ENCODE data around the gene PDE4D.
"Not testable (repeated sequence)": the region's sequence is repeated elsewhere in the genome, so short reads cannot be mapped to it uniquely, and the experiment has no call there.

Gene PDE4D

GRCh38 chr5:59317774-59318205, 575.7 kb downstream of the PDE4D start:
- no peak overlapping the region for H3K27ac Mint-ChIP-seq
- H3K36me3 Mint-ChIP-seq (ENCODE audit: low read depth) = no peaks in the 10 kb centered on the region
- no peak overlapping the region for H3K4me3 Mint-ChIP-seq
- no peaks in the 10 kb centered on the region for H3K9me3 Mint-ChIP-seq
- H3K4me1 Mint-ChIP-seq (ENCODE audit: low read depth) = no peaks in the 10 kb centered on the region
- H3K27me3 Mint-ChIP-seq (ENCODE audit: low read depth) = peaks cover 13% of the 10 kb centered on the region

- H3K9me3 Mint-ChIP-seq = no peaks in the 10 kb centered on the region
- no peak overlapping the region for H3K27ac Mint-ChIP-seq
- peaks cover 13% of the 10 kb centered on the region for H3K27me3 Mint-ChIP-seq (ENCODE audit: low read depth)
- no peaks in the 10 kb centered on the region for H3K36me3 Mint-ChIP-seq (ENCODE audit: low read depth)
- no peak overlapping the region for H3K4me3 Mint-ChIP-seq
- H3K4me1 Mint-ChIP-seq (ENCODE audit: low read depth) = no peaks in the 10 kb centered on the region
Measured at GRCh38 chr5:59317023-59317773, 576.3 kb downstream of the PDE4D start.

GRCh38 chr5:59312223-59312622, 581.3 kb downstream of the PDE4D start:
- no peak overlapping the region for H3K27ac Mint-ChIP-seq
- no peaks in the 10 kb centered on the region for H3K4me1 Mint-ChIP-seq (ENCODE audit: low read depth)
- H3K9me3 Mint-ChIP-seq = no peaks in the 10 kb centered on the region
- H3K36me3 Mint-ChIP-seq (ENCODE audit: low read depth) = no peaks in the 10 kb centered on the region
- H3K4me3 Mint-ChIP-seq = no peak overlapping the region
- peaks cover 10% of the 10 kb centered on the region for H3K27me3 Mint-ChIP-seq (ENCODE audit: low read depth)

GRCh38 chr5:59308685-59309084, 584.8 kb downstream of the PDE4D start:
- H3K9me3 Mint-ChIP-seq; H3K27ac Mint-ChIP-seq; H3K4me1 Mint-ChIP-seq (ENCODE audit: low read depth); H3K36me3 Mint-ChIP-seq (ENCODE audit: low read depth); H3K4me3 Mint-ChIP-seq: not testable (repeated sequence)
- peaks cover 12% of the 10 kb centered on the region for H3K27me3 Mint-ChIP-seq (ENCODE audit: low read depth)

- H3K36me3 Mint-ChIP-seq (ENCODE audit: low read depth); H3K9me3 Mint-ChIP-seq; H3K27me3 Mint-ChIP-seq (ENCODE audit: low read depth); H3K4me1 Mint-ChIP-seq (ENCODE audit: low read depth); H3K27ac Mint-ChIP-seq; H3K4me3 Mint-ChIP-seq: not testable (repeated sequence)
Measured at GRCh38 chr5:59303289-59303716, 590.2 kb downstream of the PDE4D start.

GRCh38 chr5:59302509-59302908, 591.0 kb downstream of the PDE4D start:
- H3K4me1 Mint-ChIP-seq (ENCODE audit: low read depth); H3K9me3 Mint-ChIP-seq; H3K27ac Mint-ChIP-seq; H3K36me3 Mint-ChIP-seq (ENCODE audit: low read depth); H3K4me3 Mint-ChIP-seq; H3K27me3 Mint-ChIP-seq (ENCODE audit: low read depth): not testable (repeated sequence)

GRCh38 chr5:59301727-59302126, 591.8 kb downstream of the PDE4D start:
- Mint-ChIP-seq H3K4me3 (no peak overlapping the region), H3K27ac (no peak overlapping the region), H3K36me3 (ENCODE audit: low read depth) (no peaks in the 10 kb centered on the region), H3K9me3 (no peaks in the 10 kb centered on the region), H3K4me1 (ENCODE audit: low read depth) (peaks cover 3% of the 10 kb centered on the region), H3K27me3 (ENCODE audit: low read depth) (peaks cover 8% of the 10 kb centered on the region)

- no peak overlapping the region for H3K4me3 Mint-ChIP-seq
- no peak overlapping the region for H3K27ac Mint-ChIP-seq
- H3K4me1 Mint-ChIP-seq (ENCODE audit: low read depth) = peaks cover 3% of the 10 kb centered on the region
- peaks cover 8% of the 10 kb centered on the region for H3K27me3 Mint-ChIP-seq (ENCODE audit: low read depth)
- H3K36me3 Mint-ChIP-seq (ENCODE audit: low read depth) = no peaks in the 10 kb centered on the region
- no peaks in the 10 kb centered on the region for H3K9me3 Mint-ChIP-seq
Measured at GRCh38 chr5:59300930-59301329, 592.6 kb downstream of the PDE4D start.

- Mint-ChIP-seq H3K27ac (no peak overlapping the region), H3K4me1 (ENCODE audit: low read depth) (peaks cover 3% of the 10 kb centered on the region), H3K4me3 (no peak overlapping the region), H3K27me3 (ENCODE audit: low read depth) (peaks cover under 1% of the 10 kb centered on the region), H3K9me3 (no peaks in the 10 kb centered on the region), H3K36me3 (ENCODE audit: low read depth) (no peaks in the 10 kb centered on the region)
Measured at GRCh38 chr5:59299006-59299405, 594.5 kb downstream of the PDE4D start.

GRCh38 chr5:59296317-59297264, 596.9 kb downstream of the PDE4D start:
- Mint-ChIP-seq H3K36me3 (ENCODE audit: low read depth) (no peaks in the 10 kb centered on the region), H3K4me3 (peak overlapping the region; percentile 8), H3K27me3 (ENCODE audit: low read depth) (no peaks in the 10 kb centered on the region), H3K9me3 (no peaks in the 10 kb centered on the region), H3K4me1 (ENCODE audit: low read depth) (peaks cover 3% of the 10 kb centered on the region), H3K27ac (no peak overlapping the region)

- no peaks in the 10 kb centered on the region for H3K36me3 Mint-ChIP-seq (ENCODE audit: low read depth)
- no peak overlapping the region for H3K4me3 Mint-ChIP-seq
- no peak overlapping the region for H3K27ac Mint-ChIP-seq
- H3K27me3 Mint-ChIP-seq (ENCODE audit: low read depth) = peaks cover 16% of the 10 kb centered on the region
- no peaks in the 10 kb centered on the region for H3K9me3 Mint-ChIP-seq
- H3K4me1 Mint-ChIP-seq (ENCODE audit: low read depth) = peaks cover 3% of the 10 kb centered on the region
Measured at GRCh38 chr5:59293700-59294099, 599.8 kb downstream of the PDE4D start.

- Mint-ChIP-seq H3K4me3 (no peak overlapping the region), H3K27ac (no peak overlapping the region), H3K27me3 (ENCODE audit: low read depth) (peaks cover 20% of the 10 kb centered on the region), H3K36me3 (ENCODE audit: low read depth) (no peaks in the 10 kb centered on the region), H3K4me1 (ENCODE audit: low read depth) (peaks cover 2% of the 10 kb centered on the region), H3K9me3 (no peaks in the 10 kb centered on the region)
Measured at GRCh38 chr5:59291941-59292340, 601.6 kb downstream of the PDE4D start.

- peaks cover 24% of the 10 kb centered on the region for H3K27me3 Mint-ChIP-seq (ENCODE audit: low read depth)
- H3K9me3 Mint-ChIP-seq = no peaks in the 10 kb centered on the region
Measured at GRCh38 chr5:59287884-59288283, 605.6 kb downstream of the PDE4D start.

GRCh38 chr5:59287361-59287760, 606.2 kb downstream of the PDE4D start:
- Mint-ChIP-seq H3K27me3 (ENCODE audit: low read depth) (peaks cover 24% of the 10 kb centered on the region), H3K4me3 (no peak overlapping the region), H3K36me3 (ENCODE audit: low read depth) (no peaks in the 10 kb centered on the region)

More at GRCh38 chr5:59287884-59288283, 605.6 kb downstream of the PDE4D start:
- Mint-ChIP-seq H3K36me3 (ENCODE audit: low read depth) (no peaks in the 10 kb centered on the region), H3K4me3 (no peak overlapping the region), H3K27ac (no peak overlapping the region), H3K4me1 (ENCODE audit: low read depth) (no peaks in the 10 kb centered on the region)

GRCh38 chr5:59286510-59286909, 607.0 kb downstream of the PDE4D start:
- Mint-ChIP-seq H3K9me3 (no peaks in the 10 kb centered on the region), H3K4me3 (no peak overlapping the region), H3K27me3 (ENCODE audit: low read depth) (peaks cover 27% of the 10 kb centered on the region), H3K36me3 (ENCODE audit: low read depth) (no peaks in the 10 kb centered on the region), H3K4me1 (ENCODE audit: low read depth) (no peaks in the 10 kb centered on the region), H3K27ac (no peak overlapping the region)

More at GRCh38 chr5:59287361-59287760, 606.2 kb downstream of the PDE4D start:
- Mint-ChIP-seq H3K27ac (no peak overlapping the region), H3K4me1 (ENCODE audit: low read depth) (no peaks in the 10 kb centered on the region), H3K9me3 (no peaks in the 10 kb centered on the region)

Measured in T-helper 1 cell treated with Interleukin-12 subunit alpha and Interleukin-12 subunit beta and Interleukin-4 antibody, amounts not matched to agents 30 μg/mL and 1 μg/mL, for 36 hours (primary cell).